Amniotic stem cell (primary cell): Measurements from ENCODE around the gene ERCC6.

Experiments used
- DNase-seq: peaks from one replicate; lab custom pipeline; 2025; lab: John Stamatoyannopoulos, UW

The ERCC6 gene

DNA sequence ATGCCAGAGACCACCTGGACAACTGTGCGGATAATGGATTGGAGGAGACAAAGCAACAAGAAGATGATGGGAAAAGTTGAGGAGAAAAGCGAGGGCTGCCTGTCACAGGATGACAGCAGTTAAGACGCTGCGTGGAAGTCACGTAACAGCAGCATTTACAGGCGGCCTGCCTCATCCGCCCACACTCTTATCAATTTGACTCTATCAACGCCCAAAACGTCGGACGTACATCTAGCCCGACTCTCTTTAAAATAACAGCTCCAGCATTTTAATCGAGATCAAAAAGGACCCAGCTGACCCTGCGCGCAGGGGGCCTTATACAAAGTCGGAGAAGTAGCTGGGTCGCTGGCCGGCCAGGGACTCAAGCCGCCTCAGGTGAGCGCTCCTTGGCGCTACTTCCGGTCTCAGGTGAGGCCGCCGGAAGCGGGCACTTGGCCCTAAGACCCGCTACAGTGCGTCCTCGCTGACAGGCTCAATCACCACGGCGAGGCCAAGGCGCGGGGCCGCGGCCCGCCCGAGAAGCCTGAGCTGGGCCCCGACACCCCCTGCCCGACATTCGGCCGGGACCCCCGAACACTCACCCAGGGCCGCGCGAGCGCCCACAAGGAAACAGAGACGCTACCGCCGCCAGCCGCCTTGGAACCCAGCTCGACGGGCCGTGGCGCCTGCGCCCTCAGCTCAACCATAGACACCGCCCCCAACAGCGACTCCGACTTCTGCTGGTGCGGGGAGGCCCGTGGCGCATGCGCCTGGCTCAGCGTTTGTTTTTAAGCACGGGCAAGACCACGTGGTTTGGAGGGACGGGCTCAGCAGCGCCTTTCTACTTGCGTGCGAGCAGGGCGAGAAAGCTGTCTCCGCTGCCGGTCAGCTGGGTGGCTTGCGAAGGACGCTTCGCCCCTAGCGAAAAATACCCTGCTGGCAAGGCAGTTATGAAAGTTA, at the start of gene ERCC6:
TSS of gene ERCC6 (minus strand) at position 741 of the 939 bp plus-strand sequence.
- DNase-seq, result peak; percentile 92

DNA sequence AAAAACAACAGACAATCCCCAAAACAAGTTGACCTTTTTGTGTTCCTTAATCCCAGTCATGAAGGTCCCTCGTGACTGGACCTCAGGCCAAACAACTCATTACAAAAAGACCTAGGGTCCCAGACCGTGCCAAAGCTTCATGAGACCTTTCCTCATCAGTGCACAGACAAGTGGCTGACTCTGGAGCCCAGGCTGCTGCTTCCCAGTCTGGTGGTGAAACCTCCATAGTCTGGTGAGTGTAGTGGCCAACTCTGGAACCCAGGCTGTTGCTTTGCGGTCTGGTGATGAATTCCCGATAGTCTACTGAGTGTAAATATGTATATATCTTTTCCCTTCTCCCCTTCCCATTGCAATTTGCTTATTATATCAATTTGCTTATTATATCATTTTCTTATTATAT, 49.1 kb upstream of the ERCC6 start:
- DNase-seq, result no peak

GRCh38 chr10:49585387-49585786, 46.5 kb upstream of the ERCC6 start:
- DNase-seq, result no peak

DNA sequence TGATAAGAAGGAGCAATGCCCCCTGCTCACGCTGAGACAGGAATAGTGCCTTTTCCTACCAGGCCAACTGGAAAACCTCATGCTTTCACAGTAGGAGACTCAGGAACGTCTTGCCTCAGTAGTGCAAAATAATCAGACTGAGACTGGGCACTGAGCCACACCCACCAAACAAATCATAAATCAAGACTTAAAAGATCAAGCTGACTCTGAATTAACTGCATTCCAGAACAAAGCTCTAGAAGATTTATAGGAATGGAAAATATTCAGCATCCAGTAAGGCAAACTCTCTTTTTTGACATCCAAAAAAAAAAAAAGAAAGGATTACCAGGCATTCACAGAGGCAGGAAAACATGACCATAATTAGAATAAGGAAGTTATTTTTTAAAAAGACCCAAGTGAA, 40.7 kb upstream of the ERCC6 start:
- DNase-seq, result no peak

DNA sequence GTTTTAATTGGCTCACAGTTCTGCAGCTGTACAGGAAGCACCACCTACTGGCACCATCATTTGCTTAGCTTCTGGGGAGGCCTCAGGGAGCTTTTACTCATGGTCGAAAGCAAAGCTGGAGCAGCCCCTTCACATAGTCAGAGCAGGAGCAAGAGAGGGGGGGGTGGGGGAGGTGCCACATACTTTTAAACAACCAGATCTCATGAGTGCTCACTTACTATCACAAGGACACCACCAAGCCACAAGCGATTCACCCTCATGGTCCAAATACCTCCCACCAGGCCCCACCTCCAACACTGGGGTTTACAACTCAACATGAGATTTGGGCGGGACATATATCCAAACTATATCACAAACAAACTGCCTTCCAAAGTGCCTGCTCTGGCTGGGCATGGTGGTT, 39.5 kb upstream of the ERCC6 start:
- DNase-seq, result no peak

GRCh38 chr10:49577182-49577925, 38.4 kb upstream of the ERCC6 start:
- no peak for DNase-seq

DNA sequence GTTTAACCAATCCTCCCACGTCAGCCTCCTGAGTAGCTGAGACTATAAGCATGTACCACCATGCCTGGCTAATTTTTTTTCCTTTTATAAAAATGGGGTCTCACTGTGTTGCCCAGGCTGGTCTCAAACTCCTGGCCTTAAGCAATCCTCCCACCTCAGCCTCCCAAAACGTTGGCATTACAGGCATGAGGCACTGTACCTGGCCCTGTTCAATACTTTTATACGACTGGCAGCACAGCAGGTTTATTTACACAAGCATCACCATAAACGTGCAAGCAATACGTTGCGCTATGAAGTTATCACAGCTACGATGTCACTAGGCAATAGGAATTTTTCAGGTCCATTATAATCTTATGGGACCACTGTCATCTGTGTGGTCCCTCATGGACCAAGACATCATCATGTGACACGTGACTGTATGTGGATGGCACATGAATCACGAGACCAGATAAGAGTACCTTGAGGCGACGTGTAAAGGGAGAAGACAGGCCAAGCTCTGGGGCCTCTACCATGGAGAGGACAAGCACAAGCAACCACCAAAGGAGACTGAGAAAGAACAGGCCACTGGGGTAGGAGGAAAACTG, 36.7 kb upstream of the ERCC6 start:
- DNase-seq, result no peak

- DNase-seq, result no peak
Measured at GRCh38 chr10:49572594-49573114, 33.7 kb upstream of the ERCC6 start.

DNA sequence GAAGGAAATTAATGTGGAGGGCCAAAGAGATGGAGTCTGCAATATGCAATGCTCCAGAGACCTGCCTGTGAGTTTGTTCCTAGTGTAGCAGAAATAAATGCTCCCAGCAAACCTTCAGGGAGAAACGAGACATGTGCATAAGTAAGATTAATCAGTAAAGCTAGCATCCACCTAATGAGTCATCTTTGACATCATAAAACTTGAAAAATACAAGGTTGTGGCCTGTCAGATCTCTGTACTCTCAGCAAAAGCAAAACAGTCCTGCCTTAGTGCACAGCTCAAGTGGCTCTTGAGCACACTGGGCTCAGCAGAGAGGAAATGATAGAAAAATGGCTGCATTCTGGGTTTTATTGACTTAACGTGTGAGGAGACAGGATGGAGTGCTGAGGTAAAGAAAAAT, 32.5 kb upstream of the ERCC6 start:
- no peak for DNase-seq

- DNase-seq, result no peak
Measured at GRCh38 chr10:49569031-49569631, 30.2 kb upstream of the ERCC6 start.

- no peak for DNase-seq
Measured at GRCh38 chr10:49568235-49568634, 29.3 kb upstream of the ERCC6 start.

GRCh38 chr10:49567810-49568209, 28.9 kb upstream of the ERCC6 start:
- no peak for DNase-seq

- no peak for DNase-seq
Measured at GRCh38 chr10:49564461-49565009, 25.6 kb upstream of the ERCC6 start.

GRCh38 chr10:49562893-49563292, 24.0 kb upstream of the ERCC6 start:
- no peak for DNase-seq

DNA sequence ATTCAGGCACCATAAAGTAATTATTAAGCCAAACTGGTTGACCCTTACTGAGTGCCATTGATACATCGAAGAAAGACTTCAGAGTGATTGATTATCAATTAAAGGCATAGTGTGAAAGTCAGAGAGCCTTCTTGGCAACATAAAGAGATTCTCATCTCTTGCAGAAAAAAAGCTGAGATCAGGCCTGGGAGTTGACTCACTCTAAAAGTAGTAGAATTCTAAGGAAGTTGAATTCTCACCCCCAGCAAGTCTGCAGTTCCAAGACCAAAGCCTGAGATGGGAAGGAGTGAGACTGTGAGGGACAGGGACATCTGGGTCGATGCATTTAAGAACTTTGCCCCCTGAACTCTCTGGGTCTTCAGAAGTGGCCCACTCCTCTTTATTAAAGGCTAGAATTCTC, 21.6 kb upstream of the ERCC6 start:
- no peak for DNase-seq

- DNase-seq, result no peak
Measured at GRCh38 chr10:49559476-49559875, 20.6 kb upstream of the ERCC6 start.

DNA sequence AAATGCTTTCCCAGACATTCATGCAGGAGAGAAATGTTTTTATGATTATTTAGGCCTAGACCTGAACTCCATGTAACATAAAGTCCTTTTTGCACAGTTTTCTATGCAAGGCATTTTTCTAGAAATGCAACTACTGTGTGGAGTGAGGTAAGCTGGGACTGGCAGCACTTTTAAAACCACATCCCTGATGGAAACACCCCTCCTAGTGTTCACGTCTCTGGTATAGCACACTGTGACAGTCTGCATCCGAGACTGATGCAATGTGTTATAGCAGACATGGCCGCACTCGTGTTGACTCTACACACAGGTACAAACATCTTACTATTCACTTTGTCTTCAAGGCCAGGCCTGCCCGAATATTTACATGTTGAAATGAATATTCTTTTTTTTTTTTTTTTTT, 19.3 kb upstream of the ERCC6 start:
- DNase-seq, result no peak

- no peak for DNase-seq
Measured at GRCh38 chr10:49557681-49558080, 18.8 kb upstream of the ERCC6 start.

DNA sequence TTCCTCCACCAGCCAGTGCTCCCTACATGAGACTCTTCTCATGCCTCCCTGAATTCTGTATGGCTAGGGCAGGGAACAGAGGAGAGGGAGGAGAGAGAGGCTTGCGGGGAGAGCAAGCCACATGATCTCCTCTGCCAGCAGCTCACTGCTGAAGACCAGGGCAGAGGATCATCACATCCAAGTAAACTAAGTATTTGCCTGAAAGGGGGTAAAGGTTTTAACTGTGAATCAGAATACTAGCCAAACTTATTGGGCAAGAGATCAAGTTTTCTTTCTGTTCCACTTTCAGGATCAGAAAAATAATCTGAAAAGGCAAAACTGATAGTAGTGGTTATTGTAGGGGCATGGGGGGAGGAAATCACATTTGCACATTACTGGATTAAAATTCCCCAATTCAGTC, 17.8 kb upstream of the ERCC6 start:
- no peak for DNase-seq

DNA sequence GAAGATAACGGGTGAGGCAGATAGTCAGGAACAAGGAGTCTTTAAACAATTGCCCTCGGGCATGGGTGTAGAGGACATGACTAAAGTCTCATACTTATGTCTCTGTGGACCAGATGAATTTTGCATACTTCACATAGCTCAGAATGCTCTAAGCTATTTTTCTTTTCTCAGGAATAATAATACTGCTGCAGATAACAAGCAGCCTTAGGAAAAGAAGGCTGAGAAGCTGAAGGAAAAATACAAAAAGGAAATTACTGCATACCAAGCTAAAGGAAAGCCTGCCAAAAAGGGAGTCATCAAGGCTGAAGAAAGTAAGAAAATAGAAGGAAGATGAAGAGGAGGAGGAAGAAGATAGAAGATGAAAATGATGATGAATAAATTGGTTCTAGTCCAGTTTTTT, 13.4 kb upstream of the ERCC6 start:
- DNase-seq, result peak; percentile 95

DNA sequence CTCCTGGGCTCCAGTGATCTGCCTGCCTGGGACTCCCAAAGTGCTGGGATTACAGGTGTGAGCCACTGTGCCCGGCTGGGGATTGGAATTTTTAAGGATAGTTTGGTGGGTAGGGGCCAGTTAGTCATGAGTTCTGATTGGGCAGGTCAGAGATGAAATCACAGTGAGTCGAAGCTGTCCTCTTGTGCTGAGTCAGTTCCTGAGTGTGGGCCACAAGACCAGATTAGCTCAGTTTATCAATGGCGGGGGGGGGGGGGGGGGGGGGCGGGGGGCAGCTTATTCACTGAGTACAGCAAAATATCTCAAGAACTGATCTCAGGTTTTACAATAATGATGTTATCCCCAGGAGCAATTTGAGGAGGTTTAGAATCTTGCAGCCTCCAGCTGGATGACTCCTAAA, 11.6 kb upstream of the ERCC6 start:
- no peak for DNase-seq
